CD4-positive, alpha-beta T cell treated with Interferon alpha-2 for 1 hour (primary cell): ENCODE results near the gene CHST11.

Experiments
- DNase-seq, 2 donors: peaks; one replicate each; pipeline ENCODE4 v3.0.0-alpha.2; 2020 to 2022

The CHST11 gene

GRCh38 chr12:104460973-104461698 lies 4.4 kb downstream of the CHST11 start:
- DNase-seq = peak in 1 of 2 donors; percentile 24

- no peak for DNase-seq
Measured at GRCh38 chr12:104462325-104462724, 5.6 kb downstream of the CHST11 start.

GRCh38 chr12:104462931-104463339 lies 6.2 kb downstream of the CHST11 start:
- peak; percentile 31 to 71 for DNase-seq

- peak in 1 of 2 donors; percentile 28 for DNase-seq
Measured at GRCh38 chr12:104463368-104463767, 6.6 kb downstream of the CHST11 start.

- no peak for DNase-seq
Measured at GRCh38 chr12:104464899-104465298, 8.2 kb downstream of the CHST11 start.

GRCh38 chr12:104466709-104467345 lies 10.1 kb downstream of the CHST11 start:
- no peak for DNase-seq

GRCh38 chr12:104467346-104467837 lies 10.6 kb downstream of the CHST11 start:
- peak in 1 of 2 donors; percentile 53 for DNase-seq

- DNase-seq = no peak
Measured at GRCh38 chr12:104468371-104468770, 11.6 kb downstream of the CHST11 start.

GRCh38 chr12:104469066-104469465 lies 12.3 kb downstream of the CHST11 start:
- DNase-seq = no peak

- no peak for DNase-seq
Measured at GRCh38 chr12:104469523-104469922, 12.8 kb downstream of the CHST11 start.

- DNase-seq = no peak
Measured at GRCh38 chr12:104470521-104470920, 13.8 kb downstream of the CHST11 start.

- DNase-seq = no peak
Measured at GRCh38 chr12:104471336-104471735, 14.6 kb downstream of the CHST11 start.

- no peak for DNase-seq
Measured at GRCh38 chr12:104472748-104473147, 16.0 kb downstream of the CHST11 start.

GRCh38 chr12:104473374-104473983 lies 16.7 kb downstream of the CHST11 start:
- peak in 1 of 2 donors; percentile 52 for DNase-seq

GRCh38 chr12:104475271-104475670 lies 18.5 kb downstream of the CHST11 start:
- no peak for DNase-seq

- DNase-seq = peak in 1 of 2 donors; percentile 40
Measured at GRCh38 chr12:104477510-104478390, 21.0 kb downstream of the CHST11 start.

- DNase-seq = peak; percentile 74 to 84
Measured at GRCh38 chr12:104478396-104479122, 21.8 kb downstream of the CHST11 start.

- peak in 1 of 2 donors; percentile 18 for DNase-seq
Measured at GRCh38 chr12:104479123-104479662, 22.4 kb downstream of the CHST11 start.

GRCh38 chr12:104480012-104480411 lies 23.3 kb downstream of the CHST11 start:
- no peak for DNase-seq

- peak; percentile 14 to 55 for DNase-seq
Measured at GRCh38 chr12:104480826-104481440, 24.2 kb downstream of the CHST11 start.

- DNase-seq = peak in 1 of 2 donors; percentile 41
Measured at GRCh38 chr12:104482113-104482512, 25.4 kb downstream of the CHST11 start.
